CD4-positive, CD25-positive, alpha-beta regulatory T cell (primary cell): ENCODE data around the gene NCBP2L. TPM values are rescaled to one million over a fixed set of nuclear protein-coding genes. Genes with fewer than 3 reads are reported as not detected.

ENCODE experiments used
- ATAC-seq, 2 donors: fragments of 150-1000 bp; cut with Tn5 transposase; one replicate each; pipeline ENCODE4 v1.10.0; 2021; ENCODE audit warnings: low read depth in 2 of 2, moderate number of reproducible peaks in 2 of 2, moderate library complexity in 1 of 2
- DNase-seq, 3 donors: peaks; one replicate each; pipeline versions ENCODE4 v3.0.0 to v3.0.0-alpha.2; 2012 to 2022; ENCODE audit warnings: mixed read lengths in 1 of 3
- H3K27ac ChIP-seq: one replicate; pipeline ENCODE4 v1.7.0; 2013; ENCODE audit warnings: mild to moderate bottlenecking, low read length; ENCODE audit not compliant: insufficient read depth, poor library complexity, severe bottlenecking
- H3K27me3 ChIP-seq: one replicate; pipeline ENCODE4 v1.7.0; 2013; ENCODE audit warnings: low read length; ENCODE audit not compliant: control insufficient read depth, insufficient read depth
- H3K36me3 ChIP-seq: one replicate; pipeline ENCODE4 v1.7.0; 2013; ENCODE audit warnings: mild to moderate bottlenecking, low read length, moderate library complexity; ENCODE audit not compliant: control insufficient read depth, insufficient read depth
- H3K4me1 ChIP-seq: 2 replicates; pipeline ENCODE4 v1.7.0; 2013; ENCODE audit warnings: mild to moderate bottlenecking, low read length; ENCODE audit not compliant: insufficient read depth, control insufficient read depth, poor library complexity, severe bottlenecking
- H3K4me3 ChIP-seq: one replicate; pipeline ENCODE4 v1.7.0; 2013; ENCODE audit warnings: low read depth, mild to moderate bottlenecking, low read length, moderate library complexity
- H3K9me3 ChIP-seq, 2 experiments: 1 replicate in 1 of 2; 2 replicates in 1 of 2; pipeline ENCODE4 v1.7.0; 2013; ENCODE audit warnings: low read length in 2 of 2, mild to moderate bottlenecking in 1 of 2, moderate library complexity in 1 of 2; ENCODE audit not compliant: control insufficient read depth in 2 of 2
- H3K27ac Mint-ChIP-seq, 3 donors: one replicate each; pipeline ENCODE4 v1.8.0; 2020 to 2022; ENCODE audit warnings: mild to moderate bottlenecking in 3 of 3, mixed read lengths in 3 of 3, moderate library complexity in 2 of 3
- H3K27me3 Mint-ChIP-seq: one replicate; pipeline ENCODE4 v1.8.0; 2022; ENCODE audit warnings: mild to moderate bottlenecking, mixed read lengths
- H3K36me3 Mint-ChIP-seq: one replicate; pipeline ENCODE4 v1.8.0; 2020; ENCODE audit warnings: mixed read lengths
- H3K4me1 Mint-ChIP-seq, 4 donors: one replicate each; pipeline ENCODE4 v1.8.0; 2020 to 2022; ENCODE audit warnings: mixed read lengths in 4 of 4, mild to moderate bottlenecking in 1 of 4
- H3K4me3 Mint-ChIP-seq, 4 donors: one replicate each; pipeline ENCODE4 v1.8.0; 2020 to 2022; ENCODE audit warnings: mild to moderate bottlenecking in 4 of 4, mixed read lengths in 4 of 4, moderate library complexity in 3 of 4
- H3K9me3 Mint-ChIP-seq, 7 donors: one replicate each; pipeline ENCODE4 v1.8.0; 2020 to 2022; ENCODE audit warnings: mixed read lengths in 7 of 7, mild to moderate bottlenecking in 3 of 7, moderate library complexity in 2 of 7
- polyA plus RNA-seq, 4 donors: library from polyadenylated mRNA; unstranded; fragments of 300-500 nt; fragmentation: Illumina TruSeq; gene quantifications; one replicate each; pipeline ENCODE4 v1.2.3, GENCODE V29; 2021
- total RNA-seq: library from RNA; stranded (reverse); gene quantifications from one replicate; pipeline ENCODE4 v1.2.3, GENCODE V29; 2022

NCBP2L gene
- total and polyA plus RNA-seq, 5 donors from 2014 or later, result not detected

DNA sequence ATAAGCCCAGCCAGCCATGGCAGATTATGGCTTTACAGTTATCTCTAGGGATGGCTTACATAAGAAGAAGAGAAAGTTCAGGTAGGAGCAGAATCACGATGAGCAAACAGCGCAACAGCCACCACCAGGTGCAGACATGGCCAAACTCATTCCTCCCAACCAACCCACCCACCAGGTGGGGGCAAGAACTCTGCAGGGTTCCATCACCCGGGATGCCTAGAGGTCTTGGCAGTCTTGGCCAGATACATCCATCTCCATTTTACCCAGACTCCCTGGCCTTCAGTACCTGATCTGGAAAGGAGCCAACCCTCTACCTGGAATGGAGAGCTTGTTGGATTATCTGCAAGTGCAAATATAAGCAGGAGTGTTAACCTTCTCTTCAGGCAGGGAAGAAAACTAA lies 9.5 kb upstream of the NCBP2L start:
- Histone ChIP-seq H3K4me1 (no peaks in the 10 kb centered on the region), H3K4me3 (no peak overlapping the region), H3K27ac (no peak overlapping the region), H3K9me3 (no peaks in the 10 kb centered on the region), H3K27me3 (no peaks in the 10 kb centered on the region), H3K36me3 (no peaks in the 10 kb centered on the region)
- peaks cover 0 to 4% (median 0%) of the 10 kb centered on the region in 4 donors for H3K4me1 Mint-ChIP-seq
- no peaks in the 10 kb centered on the region for H3K9me3 Mint-ChIP-seq
- H3K4me3 Mint-ChIP-seq, result no peak overlapping the region
- ATAC-seq (no peak), DNase-seq (no peak)
- peaks cover 8% of the 10 kb centered on the region for H3K36me3 Mint-ChIP-seq
- H3K27ac Mint-ChIP-seq, result no peak overlapping the region
- peaks cover 8% of the 10 kb centered on the region for H3K27me3 Mint-ChIP-seq

DNA sequence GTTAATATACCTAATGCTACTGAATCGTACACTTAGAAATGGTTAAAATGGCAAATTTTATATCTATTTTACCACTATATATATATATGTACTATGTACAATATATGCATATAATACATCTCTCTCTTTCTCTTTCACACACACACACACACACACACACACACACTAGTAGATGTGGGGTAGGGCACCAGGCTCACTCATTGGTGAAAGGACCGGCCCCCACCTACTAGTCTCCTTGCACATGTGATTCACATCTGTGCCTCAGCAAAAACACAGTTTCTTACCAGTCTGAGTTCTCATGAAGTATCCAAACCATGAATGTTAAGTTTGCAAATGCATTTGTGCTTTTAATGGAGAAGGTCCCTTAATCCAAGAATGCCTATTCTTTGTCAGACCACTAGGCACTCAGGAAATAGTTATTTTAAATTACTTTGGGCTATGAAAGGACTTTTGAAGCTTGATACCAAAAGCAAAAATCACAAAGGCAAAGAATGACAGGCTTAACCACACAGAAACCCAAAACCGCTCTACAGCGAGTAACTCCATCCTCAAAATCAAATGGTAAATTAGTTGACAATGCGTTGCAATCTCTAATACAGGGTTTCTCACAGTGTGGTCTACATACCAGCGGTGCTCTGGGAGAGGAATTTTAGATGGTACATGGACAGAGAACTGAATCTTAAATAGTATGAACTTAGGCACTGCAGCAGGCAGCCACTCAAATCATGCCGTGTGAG lies 7.8 kb upstream of the NCBP2L start:
- Histone ChIP-seq H3K9me3 (no peaks in the 10 kb centered on the region), H3K4me1 (no peaks in the 10 kb centered on the region), H3K27ac (no peak overlapping the region), H3K4me3 (no peak overlapping the region), H3K36me3 (no peaks in the 10 kb centered on the region), H3K27me3 (no peaks in the 10 kb centered on the region)
- peaks cover 8% of the 10 kb centered on the region for H3K36me3 Mint-ChIP-seq
- DNase-seq, result no peak
- no peaks in the 10 kb centered on the region for H3K9me3 Mint-ChIP-seq
- no peak overlapping the region for H3K27ac Mint-ChIP-seq
- H3K27me3 Mint-ChIP-seq, result peaks cover 8% of the 10 kb centered on the region
- H3K4me3 Mint-ChIP-seq, result no peak overlapping the region
- peaks cover 0 to 16% (median 0%) of the 10 kb centered on the region in 4 donors for H3K4me1 Mint-ChIP-seq
- no peak for ATAC-seq

DNA sequence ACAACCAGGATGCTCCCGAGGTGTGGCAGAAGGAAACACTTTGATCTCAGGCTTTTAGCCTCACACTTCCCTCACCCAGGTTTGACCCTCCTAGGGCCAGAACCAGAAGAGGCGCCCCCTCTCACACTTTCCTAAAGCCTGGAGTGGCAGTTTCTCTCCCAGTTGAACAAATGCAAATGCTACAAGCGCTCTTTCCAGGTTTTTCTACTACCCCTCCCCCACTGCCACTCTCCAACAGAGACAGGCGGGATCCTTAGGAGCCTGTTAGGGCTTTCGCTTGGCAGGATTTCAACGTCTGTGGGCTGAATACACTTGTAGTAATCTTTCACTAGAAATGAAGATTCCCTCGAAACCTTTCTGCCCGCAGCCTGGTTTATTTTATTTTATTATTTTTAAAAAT lies 4.3 kb upstream of the NCBP2L start:
- ATAC-seq, result no peak
- Mint-ChIP-seq H3K27ac (no peak overlapping the region), H3K36me3 (peaks cover 8% of the 10 kb centered on the region), H3K4me3 (no peak overlapping the region), H3K9me3 (no peaks in the 10 kb centered on the region), H3K27me3 (peaks cover 18% of the 10 kb centered on the region), H3K4me1 (peaks cover 0 to 28% (median 5%) of the 10 kb centered on the region in 4 donors)
- no peaks in the 10 kb centered on the region for H3K27me3 ChIP-seq
- H3K36me3 ChIP-seq, result no peaks in the 10 kb centered on the region
- no peak for DNase-seq
- peaks cover 13% of the 10 kb centered on the region for H3K4me1 ChIP-seq
- H3K4me3 ChIP-seq, result no peak overlapping the region
- no peak overlapping the region for H3K27ac ChIP-seq
- no peaks in the 10 kb centered on the region for H3K9me3 ChIP-seq

DNA sequence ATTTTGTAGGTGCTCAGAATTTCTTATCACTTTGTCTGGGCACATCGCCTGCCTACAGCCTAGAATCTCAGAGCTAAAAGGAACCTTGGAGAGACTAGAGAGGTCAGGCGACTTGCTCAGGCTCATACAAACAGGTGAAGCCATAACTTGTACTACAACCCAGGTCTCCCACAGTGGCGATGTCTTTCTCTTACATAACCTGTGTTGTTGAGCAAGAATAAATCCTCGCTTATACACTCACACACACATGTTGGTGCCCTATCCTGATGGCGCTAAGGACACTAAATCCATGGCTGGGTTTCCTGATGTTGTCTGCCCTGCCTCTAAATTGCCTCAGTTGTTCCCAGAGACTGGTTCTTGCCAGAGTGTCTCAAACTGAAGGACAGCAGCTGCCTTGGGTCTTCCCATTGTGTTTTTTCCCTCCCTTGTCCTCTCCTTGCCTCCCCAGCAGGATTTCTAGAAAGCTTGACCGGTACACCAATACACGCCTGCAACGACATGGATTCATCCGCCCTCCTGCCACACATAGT lies 3.6 kb upstream of the NCBP2L start:
- Mint-ChIP-seq H3K4me3 (peak overlapping the region in 3 of 4 donors; percentile 32 to 85 (median 32)), H3K9me3 (no peaks in the 10 kb centered on the region), H3K36me3 (peaks cover 1% of the 10 kb centered on the region), H3K4me1 (peaks cover 0 to 28% (median 5%) of the 10 kb centered on the region in 4 donors), H3K27me3 (peaks cover 18% of the 10 kb centered on the region), H3K27ac (peak overlapping the region in 1 of 3 donors; percentile 61)
- peaks cover 13% of the 10 kb centered on the region for H3K4me1 ChIP-seq
- DNase-seq (no peak), ATAC-seq (no peak)
- no peaks in the 10 kb centered on the region for H3K9me3 ChIP-seq
- no peak overlapping the region for H3K4me3 ChIP-seq
- H3K27me3 ChIP-seq, result no peaks in the 10 kb centered on the region
- H3K27ac ChIP-seq, result no peak overlapping the region
- no peaks in the 10 kb centered on the region for H3K36me3 ChIP-seq

DNA sequence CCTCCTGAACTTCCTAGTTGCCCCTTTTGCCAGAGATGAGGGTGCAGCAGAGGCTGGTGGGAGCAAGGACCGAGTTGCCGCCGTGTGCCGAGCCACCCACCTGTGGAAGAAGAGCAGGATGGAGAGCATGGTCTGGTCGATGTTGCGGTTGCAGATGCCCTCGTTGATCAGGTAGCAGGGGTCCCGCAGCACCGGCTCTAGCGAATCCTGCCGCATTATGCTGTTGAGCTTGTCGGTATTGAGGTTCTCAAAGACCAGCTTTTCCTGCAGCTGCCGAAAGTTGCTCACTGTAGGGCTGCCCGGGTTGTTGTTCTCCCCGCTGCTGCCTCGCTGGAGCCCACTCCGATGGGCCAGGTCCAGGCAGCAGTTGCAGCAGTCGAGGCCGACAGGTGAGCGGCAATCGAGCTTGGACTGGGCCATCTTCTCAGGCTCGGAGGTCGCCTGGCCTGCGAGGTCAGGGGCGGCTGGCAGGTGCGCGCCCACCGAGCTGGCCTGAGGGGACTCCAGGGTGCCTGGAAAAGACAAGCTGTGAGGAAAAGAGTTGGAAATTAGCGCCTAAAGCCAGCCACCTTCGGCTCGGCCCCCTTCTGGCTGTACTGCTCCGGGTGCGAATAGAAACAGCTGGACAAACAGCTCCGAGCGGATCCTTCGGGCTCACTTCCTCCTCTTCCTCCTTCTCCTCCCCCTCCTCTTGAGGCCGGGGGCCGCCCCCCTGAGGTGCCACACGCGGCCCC lies 2.4 kb upstream of the NCBP2L start:
- no peaks in the 10 kb centered on the region for H3K9me3 ChIP-seq
- DNase-seq (no peak), ATAC-seq (no peak)
- Mint-ChIP-seq H3K4me3 (peak overlapping the region in 3 of 4 donors; percentile 85 to 96 (median 88)), H3K4me1 (peaks cover 0 to 28% (median 5%) of the 10 kb centered on the region in 4 donors), H3K27me3 (peaks cover 18% of the 10 kb centered on the region), H3K36me3 (no peaks in the 10 kb centered on the region), H3K27ac (peak overlapping the region in 1 of 3 donors; percentile 61), H3K9me3 (no peaks in the 10 kb centered on the region)
- no peaks in the 10 kb centered on the region for H3K27me3 ChIP-seq
- H3K4me1 ChIP-seq, result peaks cover 13% of the 10 kb centered on the region
- H3K4me3 ChIP-seq, result no peak overlapping the region
- H3K36me3 ChIP-seq, result no peaks in the 10 kb centered on the region
- H3K27ac ChIP-seq, result no peak overlapping the region

DNA sequence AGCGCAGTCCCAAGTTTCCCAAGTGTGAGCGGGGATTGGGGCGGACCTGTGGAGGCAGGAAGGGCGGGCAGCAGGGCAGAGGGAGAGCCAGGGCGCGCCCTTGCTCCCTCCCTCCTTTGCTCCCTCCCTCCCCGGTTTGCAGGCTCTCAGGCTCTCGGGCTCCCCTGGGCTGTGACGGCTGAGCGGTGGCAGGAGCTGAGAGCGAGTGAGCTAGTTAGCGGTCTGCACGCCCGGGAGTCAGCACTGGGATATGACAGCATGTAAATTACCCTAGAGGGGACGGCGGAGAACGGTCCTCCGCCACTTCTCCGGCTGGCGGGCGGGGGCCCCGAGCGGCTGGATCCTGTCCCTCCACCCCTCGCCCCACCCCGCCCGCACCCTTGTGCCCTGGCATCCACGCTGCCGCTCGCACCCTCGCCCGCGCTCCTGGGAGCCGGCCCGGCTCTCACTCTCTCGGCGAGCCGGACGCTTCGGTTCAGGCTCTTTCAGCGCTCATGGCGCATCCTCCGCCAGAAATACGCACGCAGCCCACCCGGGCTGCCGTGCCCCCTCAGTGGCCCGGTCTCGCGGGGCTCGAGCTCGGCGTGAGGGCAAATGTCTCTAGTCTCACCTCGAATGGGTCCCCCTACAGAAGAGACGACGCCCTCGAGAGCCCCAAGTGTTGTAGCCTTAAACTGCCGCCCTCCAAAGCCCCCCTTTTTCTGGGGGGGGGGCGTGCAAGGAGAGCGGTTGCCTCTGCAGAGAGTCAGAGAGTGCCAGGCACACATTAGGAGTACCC lies 1.6 kb upstream of the NCBP2L start, which contains the start of gene TSC22D3:
TSC22D3 (minus strand) TSS at position 54 of the 778 bp plus-strand sequence. CDS start 368 bp downstream, outside the sequence.
- no peaks in the 10 kb centered on the region for H3K27me3 ChIP-seq
- no peaks in the 10 kb centered on the region for H3K36me3 ChIP-seq
- no peaks in the 10 kb centered on the region for H3K9me3 Mint-ChIP-seq
- ATAC-seq (peak; percentile 47 to 53), DNase-seq (peak; percentile 38 to 47 (median 41))
- no peaks in the 10 kb centered on the region for H3K36me3 Mint-ChIP-seq
- peak within 1 kb of the TSS; percentile 84 for H3K4me3 ChIP-seq
- peak within 1 kb of the TSS; percentile 61 for H3K27ac ChIP-seq
- peak within 1 kb of the TSS; percentile 85 to 97 (median 87) for H3K27ac Mint-ChIP-seq
- H3K9me3 ChIP-seq, result no peaks in the 10 kb centered on the region
- H3K4me3 Mint-ChIP-seq, result peak within 1 kb of the TSS; percentile 85 to 99 (median 92)
- H3K4me1 ChIP-seq, result peaks cover 13% of the 10 kb centered on the region
- H3K27me3 Mint-ChIP-seq, result peaks cover 12% of the 10 kb centered on the region
- H3K4me1 Mint-ChIP-seq, result peaks cover 0 to 28% (median 5%) of the 10 kb centered on the region in 4 donors
